Esophagus squamous epithelium (tissue), 5 donors: ENCODE data around the gene CCDC107. TPM values are rescaled to one million over a fixed set of nuclear protein-coding genes. Genes with fewer than 3 reads are reported as not detected.
A peak's percentile ranks its signal among the peaks of the same experiment; 100 is the strongest.

Source experiments
- DNase-seq: peaks from one replicate; lab custom pipeline; 2025; lab: John Stamatoyannopoulos, UW
- H3K27ac ChIP-seq, 4 donors: fragments of 200-600 bp; sonication (generic); one replicate each; pipeline ENCODE4 v1.5.1; 2016 to 2019; ENCODE audit warnings: mild to moderate bottlenecking in 1 of 4
- H3K27me3 ChIP-seq, 4 donors: fragments of 200-600 bp; sonication (generic); 1 replicate in 3 of 4; 2 replicates in 1 of 4; pipeline versions ENCODE4 v1.5.1 to v1.6.0; 2017 to 2021; ENCODE audit warnings: antibody characterized with exemption in 1 of 4
- H3K36me3 ChIP-seq, 3 donors: fragments of 200-600 bp; sonication (generic); one replicate each; pipeline ENCODE4 v1.5.1; 2016 to 2019
- H3K4me1 ChIP-seq, 3 donors: fragments of 200-600 bp; sonication (generic); one replicate each; pipeline ENCODE4 v1.5.1; 2017 to 2019
- H3K4me3 ChIP-seq, 4 donors: fragments of 200-600 bp; sonication (generic); 1 replicate in 3 of 4; 2 replicates in 1 of 4; pipeline ENCODE4 v1.5.1; 2016 to 2019; ENCODE audit warnings: mild to moderate bottlenecking in 2 of 4, moderate library complexity in 1 of 4
- H3K9me3 ChIP-seq, 3 donors: fragments of 200-600 bp; sonication (generic); one replicate each; pipeline ENCODE4 v1.5.1; 2016 to 2019
- CTCF ChIP-seq, 6 experiments: fragments of 450-650 bp in 4 of 6; fragments of 200-600 bp in 2 of 6; sonication (generic) in 2 of 6; IDR thresholded peaks; one replicate each; pipeline ENCODE4 v1.5.1; 2016 to 2019; ENCODE audit warnings: antibody characterized with exemption in 6 of 6, mild to moderate bottlenecking in 4 of 6, moderate library complexity in 4 of 6
- POLR2A ChIP-seq, 4 donors: fragments of 450-650 bp; IDR thresholded peaks; one replicate each; pipeline ENCODE4 v1.6.1; 2017; ENCODE audit warnings: antibody characterized with exemption in 4 of 4, mild to moderate bottlenecking in 4 of 4, moderate library complexity in 3 of 4
- WGBS, 2 donors: methylation state at CpG; one replicate each; pipeline ENCODE4 v1.1.5; 2018; 5-methylcytosine and 5-hydroxymethylcytosine counted together
- intact Hi-C: fragments of 100-400 bp; cut with DNase I; formaldehyde crosslinking; loops from one replicate; pipeline ENCODE4 v1.15.0; 2022
- total RNA-seq, 4 donors: library from RNA; depleted of rRNA; stranded (reverse); fragments of >200 nt; gene quantifications; one replicate each; pipeline ENCODE4 v1.1.0, GENCODE V29; 2016
- donor health status: DM: yes; HTN: yes; CAD: no.

Gene CCDC107
- total RNA-seq, 4 donors from 2014 or later, result 6.6 to 19.6 (median 14.2) TPM

- no peak for DNase-seq
These were observed 39.8 kb upstream of the CCDC107 start, which contains the start of gene CD72 for GRCh38 chr9:35618325-35618727. Gene CD72, minus strand, starts transcription at chr9:35618413. Its CDS starts 110 bp downstream, at chr9:35618303.

GRCh38 chr9:35618854-35619799 is 39.0 kb upstream of the CCDC107 start:
- no peak for DNase-seq
- Histone ChIP-seq H3K36me3 (no peaks in the 10 kb centered on the region), H3K4me1 (peaks cover 0 to 28% (median 13%) of the 10 kb centered on the region in 3 donors), H3K27ac (peak overlapping the region in 3 of 4 donors; percentile 6 to 60 (median 31)), H3K4me3 (no peak overlapping the region), H3K9me3 (no peaks in the 10 kb centered on the region), H3K27me3 (peaks cover 0 to 18% (median 0%) of the 10 kb centered on the region in 4 donors)
- intact Hi-C loops, result no loop called here
- no peak for TF ChIP-seq CTCF (IDR thresholded peaks at IDR 0.05)
- peak in 1 of 4 donors; percentile 12 for TF ChIP-seq POLR2A (IDR thresholded peaks at IDR 0.05)
- WGBS, 2 donors, result 73 to 85% methylated on average over 11 to 14 of the region's 17 CpGs

More at GRCh38 chr9:35618325-35618727, 39.8 kb upstream of the CCDC107 start, which contains the start of gene CD72:
- intact Hi-C loops, result no loop called here
- WGBS, 2 donors, result 76 to 80% methylated on average over 6 to 7 of the region's 7 CpGs
- Histone ChIP-seq H3K36me3 (no peaks in the 10 kb centered on the region), H3K27ac (peak within 1 kb of the TSS in 3 of 4 donors; percentile 6 to 60 (median 31)), H3K4me3 (peak within 1 kb of the TSS; percentile 14 to 71 (median 46)), H3K4me1 (peaks cover 0 to 28% (median 13%) of the 10 kb centered on the region in 3 donors), H3K27me3 (peaks cover 0 to 18% (median 0%) of the 10 kb centered on the region in 4 donors), H3K9me3 (no peaks in the 10 kb centered on the region)
- no peak for TF ChIP-seq CTCF (IDR thresholded peaks at IDR 0.05)
- peak in 1 of 4 donors; percentile 27 for TF ChIP-seq POLR2A (IDR thresholded peaks at IDR 0.05)

- TF ChIP-seq CTCF (IDR thresholded peaks at IDR 0.05) (no peak), POLR2A (IDR thresholded peaks at IDR 0.05) (no peak)
- no peak for DNase-seq
- Histone ChIP-seq H3K27me3 (peaks cover 0 to 18% (median 0%) of the 10 kb centered on the region in 4 donors), H3K9me3 (no peaks in the 10 kb centered on the region), H3K27ac (peak overlapping the region in 1 of 4 donors; percentile 23), H3K4me3 (no peak overlapping the region), H3K4me1 (peaks cover 0 to 28% (median 13%) of the 10 kb centered on the region in 3 donors), H3K36me3 (no peaks in the 10 kb centered on the region)
- 28 to 64% methylated on average over 2 of the region's 2 CpGs for WGBS, 2 donors
- intact Hi-C loops, result no loop called here
These were observed 38.3 kb upstream of the CCDC107 start for GRCh38 chr9:35619800-35620158.

- Histone ChIP-seq H3K4me1 (no peaks in the 10 kb centered on the region), H3K27me3 (no peaks in the 10 kb centered on the region), H3K4me3 (no peak overlapping the region), H3K36me3 (no peaks in the 10 kb centered on the region), H3K9me3 (no peaks in the 10 kb centered on the region), H3K27ac (no peak overlapping the region)
- DNase-seq, result no peak
- 88 to 100% methylated on average over 1 to 2 of the region's 2 CpGs for WGBS, 2 donors
- no peak for TF ChIP-seq CTCF (IDR thresholded peaks at IDR 0.05)
- no peak for TF ChIP-seq POLR2A (IDR thresholded peaks at IDR 0.05)
- intact Hi-C loops, result no loop called here
These were observed 30.5 kb upstream of the CCDC107 start for GRCh38 chr9:35627575-35627974.
